Measurements from ENCODE around the gene SYCP3. TPM values are rescaled to one million over a fixed set of nuclear protein-coding genes. Genes with fewer than 3 reads are reported as not detected.

The SYCP3 gene
- total and polyA plus RNA-seq, 2 of the 13 experiments (the other 11 are each of a cell fraction or from before 2014, with no cell fraction given) = not detected

DNA sequence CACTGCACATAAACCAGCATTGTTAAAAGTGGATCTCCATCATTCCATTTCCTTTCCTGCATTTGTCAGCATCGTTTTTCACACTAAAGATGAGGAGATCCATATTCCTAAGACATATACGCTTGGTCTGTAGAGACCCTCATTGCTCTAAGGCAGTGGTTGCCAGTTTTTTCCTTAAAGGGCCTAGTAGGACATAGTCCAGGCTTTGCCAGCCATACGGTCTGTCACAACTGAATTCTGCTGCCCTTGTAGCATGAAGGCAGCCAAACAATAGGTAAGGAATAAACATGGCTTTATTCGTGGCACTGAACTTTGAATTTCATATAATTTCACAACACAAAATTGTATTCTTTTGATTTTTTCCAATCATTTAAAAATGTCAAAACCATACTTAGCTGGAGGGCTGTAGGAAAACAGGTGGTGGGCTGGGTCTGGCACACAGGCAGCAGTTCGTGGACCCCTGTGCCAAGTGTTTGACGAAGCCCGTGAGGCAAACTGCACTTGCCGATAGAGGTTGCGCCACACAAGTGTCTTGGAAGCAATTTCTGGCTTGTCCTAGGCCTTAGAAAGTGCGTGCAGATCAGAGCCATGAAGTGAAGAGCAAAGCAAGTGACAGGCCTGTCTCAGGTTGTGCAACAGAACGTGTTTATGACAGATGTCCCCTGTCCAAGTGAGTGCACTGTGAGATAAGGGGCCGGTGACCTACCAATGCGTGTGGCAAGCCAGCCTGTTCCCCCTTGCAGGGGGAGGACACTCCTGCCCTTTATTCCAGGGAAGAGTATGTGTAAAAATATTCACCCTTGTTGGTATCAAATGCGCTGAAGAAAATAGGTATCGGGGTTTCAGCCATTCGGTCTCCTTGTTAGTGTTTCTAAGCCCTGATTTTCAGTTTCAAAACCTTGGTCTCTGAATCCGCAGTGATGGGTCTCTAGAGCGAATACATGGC, 42.7 kb downstream of the SYCP3 start (continued):
- TF ChIP-seq ELF1 (CRISPR knock-in tag; IDR thresholded peaks at IDR 0.05) (no peak; the same call in 1 of the 2 replicates), SMYD3 (CRISPR knock-in tag; IDR thresholded peaks at IDR 0.05) (peak; percentile 14; the same call in 1 of the 2 replicates), ARNTL (CRISPR knock-in tag; IDR thresholded peaks at IDR 0.05) (no peak; the same call in 1 of the 2 replicates), ZNF530 (CRISPR knock-in tag; IDR thresholded peaks at IDR 0.05; ENCODE audit: low read depth) (no peak), EHMT2 (IDR thresholded peaks at IDR 0.05; ENCODE audit: borderline replicate concordance, low read depth, low read length) (no peak), KAT2B (IDR thresholded peaks at IDR 0.05; ENCODE audit: borderline replicate concordance, low read depth, low read length) (no peak), HOXA7 (CRISPR knock-in tag; IDR thresholded peaks at IDR 0.05) (no peak), SOX13 (IDR thresholded peaks at IDR 0.05) (no peak), SOX13 (CRISPR knock-in tag; conservative IDR thresholded peaks at IDR 0.05 in 1 of 2, IDR thresholded peaks at IDR 0.05 in 1 of 2) (peak in 1 of 2 experiments; percentile 66; a peak in 2 of 4 replicates), KDM5A (IDR thresholded peaks at IDR 0.05; ENCODE audit: borderline replicate concordance, low read length) (no peak), ZNF883 (CRISPR knock-in tag; IDR thresholded peaks at IDR 0.05; ENCODE audit: not compliant biosample characterization) (no peak), ZNF709 (CRISPR knock-in tag; IDR thresholded peaks at IDR 0.05) (no peak), ZNF780A (CRISPR knock-in tag; IDR thresholded peaks at IDR 0.05) (no peak)
- TF ChIP-seq, protein P1, sequence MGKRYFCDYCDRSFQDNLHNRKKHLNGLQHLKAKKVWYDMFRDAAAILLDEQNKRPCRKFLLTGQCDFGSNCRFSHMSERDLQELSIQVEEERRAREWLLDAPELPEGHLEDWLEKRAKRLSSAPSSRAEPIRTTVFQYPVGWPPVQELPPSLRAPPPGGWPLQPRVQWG (CRISPR knock-in tag; IDR thresholded peaks at IDR 0.05; ENCODE audit: borderline replicate concordance, low read depth) = no peak
- TF ChIP-seq, protein P2, sequence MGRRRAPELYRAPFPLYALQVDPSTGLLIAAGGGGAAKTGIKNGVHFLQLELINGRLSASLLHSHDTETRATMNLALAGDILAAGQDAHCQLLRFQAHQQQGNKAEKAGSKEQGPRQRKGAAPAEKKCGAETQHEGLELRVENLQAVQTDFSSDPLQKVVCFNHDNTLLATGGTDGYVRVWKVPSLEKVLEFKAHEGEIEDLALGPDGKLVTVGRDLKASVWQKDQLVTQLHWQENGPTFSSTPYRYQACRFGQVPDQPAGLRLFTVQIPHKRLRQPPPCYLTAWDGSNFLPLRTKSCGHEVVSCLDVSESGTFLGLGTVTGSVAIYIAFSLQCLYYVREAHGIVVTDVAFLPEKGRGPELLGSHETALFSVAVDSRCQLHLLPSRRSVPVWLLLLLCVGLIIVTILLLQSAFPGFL (CRISPR knock-in tag; IDR thresholded peaks at IDR 0.05) = no peak
